GM18951 (cell line): ENCODE data around the gene MMADHC.

Experiments used
- POLR2A ChIP-seq: IDR thresholded peaks from 4 replicates; pipeline ENCODE4 v1.6.1; 2011; ENCODE audit warnings: mild to moderate bottlenecking; ENCODE audit not compliant: insufficient read length, insufficient read depth; ENCODE audit errors: extremely low read depth
- in situ Hi-C: fragments of 300-500 bp; cut with MboI; formaldehyde crosslinking; loops from one replicate; pipeline ENCODE4 v1.12.0; 2022; ENCODE audit warnings: low sequenced_read_pairs, mixed read lengths, inconsistent platforms; ENCODE audit not compliant: unreplicated experiment

MMADHC gene

DNA sequence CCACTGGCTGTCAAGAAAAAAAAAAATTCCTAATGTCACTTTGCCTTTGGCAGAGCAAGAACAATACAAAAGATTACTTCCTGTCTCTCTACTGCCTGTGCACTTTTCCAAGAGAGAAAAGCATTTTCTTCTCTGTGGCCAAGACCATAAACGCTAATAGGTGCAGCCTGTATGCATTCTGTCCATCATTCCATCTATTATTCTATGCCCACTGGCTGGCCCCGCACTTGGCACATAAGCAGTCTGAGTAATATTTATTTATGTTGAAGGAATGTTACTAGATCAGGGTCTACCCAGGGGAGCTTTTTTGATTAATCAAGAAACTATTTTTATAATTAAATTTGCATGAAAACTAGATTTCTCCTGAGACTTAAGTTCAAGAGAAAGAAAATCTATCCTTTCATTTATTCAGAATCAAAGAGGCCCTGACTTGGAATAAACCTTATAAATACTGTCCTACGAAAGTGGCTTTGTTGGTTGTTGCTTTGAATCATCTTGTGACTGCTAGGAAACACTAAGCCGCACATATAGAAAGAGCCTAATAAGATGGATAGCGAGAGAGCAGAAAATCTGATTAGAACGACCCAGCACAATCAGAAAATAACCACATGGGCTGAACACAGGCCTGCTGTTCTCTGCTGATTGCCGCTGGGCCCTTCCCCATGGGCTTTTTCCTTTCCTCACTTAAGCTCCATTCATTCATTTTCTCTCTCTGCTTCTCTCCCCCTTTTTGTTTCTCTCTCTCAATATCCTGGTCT, 59.4 kb downstream of the MMADHC start:
- TF ChIP-seq POLR2A: no peak
- in situ Hi-C loops: no loop called here

DNA sequence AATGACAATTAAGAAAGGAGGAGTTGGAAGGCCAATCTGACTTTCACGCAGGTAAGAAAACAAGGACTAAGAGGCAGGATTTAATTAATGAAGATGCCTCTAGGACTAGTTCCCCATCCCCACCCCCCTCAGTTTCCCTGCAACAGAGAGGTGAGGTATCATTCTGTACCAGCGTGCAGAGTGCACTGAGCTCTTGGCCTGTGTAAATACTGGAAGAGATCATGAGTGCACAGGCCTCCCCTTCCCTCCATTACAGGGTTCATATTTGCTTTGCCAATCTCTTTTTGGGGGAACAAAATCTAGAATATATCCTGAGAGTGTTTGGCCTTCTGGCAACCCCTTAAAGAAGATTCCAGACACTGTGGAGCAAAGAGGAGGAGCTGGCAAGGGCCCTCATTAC, 60.9 kb downstream of the MMADHC start:
- in situ Hi-C loops: no loop called here

DNA sequence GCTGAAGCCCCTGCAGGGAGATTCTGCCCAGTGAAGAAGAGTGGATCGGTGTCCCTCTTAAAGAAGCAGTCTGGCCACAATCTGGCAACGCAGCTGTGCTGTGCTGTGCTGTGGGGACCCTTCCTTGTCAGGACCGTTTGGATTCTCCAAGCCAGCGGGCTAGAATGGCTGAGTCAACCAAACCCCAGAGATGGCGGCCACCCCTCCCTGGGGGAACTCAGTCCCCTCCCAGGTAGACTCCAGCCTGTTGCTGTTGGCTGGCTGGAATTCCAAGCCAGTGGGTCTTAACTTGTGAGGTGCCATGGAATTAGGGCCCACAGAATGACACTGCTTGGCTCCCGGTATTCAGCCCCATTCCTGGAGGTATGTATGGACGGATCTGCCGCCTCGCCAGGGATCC, 62.3 kb downstream of the MMADHC start:
- in situ Hi-C loops: no loop called here
- no peak for TF ChIP-seq POLR2A

More for the DNA sequence above, 60.9 kb downstream of the MMADHC start:
- no peak for TF ChIP-seq POLR2A
